PC-3 (cell line): ENCODE data around the gene EIF4B. TPM values are rescaled to one million over a fixed set of nuclear protein-coding genes. Genes with fewer than 3 reads are reported as not detected.

Experiments
- ATAC-seq: fragments of 200-7000 bp; cut with Tn5 transposase; 2 replicates; pipeline ENCODE4 v1.9.1; 2020; ENCODE audit warnings: mild to moderate bottlenecking, moderate library complexity
- BruUV-seq: library from RNA; stranded (reverse); fragments of 400-500 nt; replicated peaks from 2 replicates; lab custom pipeline; 2021; lab: Mats Ljungman, UMichigan
- CTCF ChIA-PET: fragments of 300-600 bp; sonication (Branson Sonifier 250); formaldehyde crosslinking; loops from one replicate; lab custom pipeline; 2022; ENCODE audit warnings: antibody characterized with exemption; lab: Charles Lee
- POLR2A ChIA-PET: fragments of 300-600 bp; sonication (Branson Sonifier 250); formaldehyde crosslinking; loops from one replicate; lab custom pipeline; 2022; ENCODE audit warnings: antibody characterized with exemption; ENCODE audit not compliant: unreplicated experiment; lab: Charles Lee
- DNase-seq: peaks from one replicate; pipeline ENCODE4 v3.0.0-alpha.2; 2015
- H2AFZ ChIP-seq: fragments of 300-600 bp; sonication (generic); 2 replicates; pipeline ENCODE4 v1.6.0; 2016; ENCODE audit warnings: antibody characterized with exemption, low read length
- H3F3A ChIP-seq: fragments of 300-600 bp; sonication (generic); one replicate; pipeline ENCODE4 v1.6.0; 2017; ENCODE audit warnings: antibody characterized with exemption, low read length, control low read depth, mild to moderate bottlenecking; ENCODE audit not compliant: unreplicated experiment
- H3K27ac ChIP-seq: fragments of 300-600 bp; sonication (generic); 2 replicates; pipeline ENCODE4 v1.5.1; 2016; ENCODE audit warnings: mild to moderate bottlenecking, low read length
- H3K27me3 ChIP-seq: fragments of 300-600 bp; sonication (generic); 2 replicates; pipeline ENCODE4 v1.6.1; 2016; ENCODE audit warnings: low read length, mixed read lengths
- H3K36me3 ChIP-seq: fragments of 300-600 bp; sonication (generic); 2 replicates; pipeline ENCODE4 v1.6.1; 2016; ENCODE audit warnings: low read depth, mixed run types, low read length, mixed read lengths
- H3K4me1 ChIP-seq: fragments of 300-600 bp; sonication (generic); 2 replicates; pipeline ENCODE4 v1.5.1; 2016; ENCODE audit warnings: low read length; ENCODE audit not compliant: insufficient read depth
- H3K4me2 ChIP-seq: fragments of 300-600 bp; sonication (generic); 2 replicates; pipeline ENCODE4 v1.6.0; 2016; ENCODE audit warnings: low read length
- H3K4me3 ChIP-seq: fragments of 300-600 bp; sonication (generic); 2 replicates; pipeline ENCODE4 v1.5.1; 2016; ENCODE audit warnings: mild to moderate bottlenecking, low read length, mixed read lengths
- H3K79me2 ChIP-seq: fragments of 300-600 bp; sonication (generic); 2 replicates; pipeline ENCODE4 v1.6.1; 2017; ENCODE audit warnings: low read length, mixed read lengths
- H3K9ac ChIP-seq: fragments of 300-600 bp; sonication (generic); 2 replicates; pipeline ENCODE4 v1.6.0; 2016; ENCODE audit warnings: mild to moderate bottlenecking, low read length
- H3K9me2 ChIP-seq: fragments of 300-600 bp; sonication (generic); replicated peaks from 2 replicates; pipeline ENCODE4 v1.6.1; 2016; ENCODE audit warnings: mixed run types, low read length, mixed read lengths
- H3K9me3 ChIP-seq: fragments of 300-600 bp; sonication (generic); 2 replicates; pipeline ENCODE4 v1.6.1; 2016; ENCODE audit warnings: low read length, mixed read lengths
- H4K20me1 ChIP-seq: fragments of 300-600 bp; sonication (generic); 2 replicates; pipeline ENCODE4 v1.6.1; 2016; ENCODE audit warnings: low read length, mixed read lengths
- EZH2 ChIP-seq: fragments of 300-600 bp; sonication (generic); IDR thresholded peaks from one replicate; pipeline ENCODE4 v1.6.1; 2017; ENCODE audit warnings: antibody characterized with exemption, mild to moderate bottlenecking, low read length; ENCODE audit not compliant: unreplicated experiment
- EZH2phosphoT487 ChIP-seq: fragments of 300-600 bp; sonication (generic); IDR thresholded peaks from 2 replicates; pipeline ENCODE4 v1.6.1; 2018; ENCODE audit warnings: mild to moderate bottlenecking, antibody characterized with exemption, low read length, borderline replicate concordance
- intact Hi-C: fragments of 100-400 bp; cut with micrococcal nuclease; formaldehyde crosslinking; loops from 2 replicates; pipeline ENCODE4 v1.9.0; 2023
- total RNA-seq: library from RNA; depleted of rRNA; stranded (reverse); fragments of >200 nt; gene quantifications from 2 replicates; pipeline ENCODE4 v1.2.3, GENCODE V29; 2014
- TF ChIP-seq, protein P1 (sequence below): fragments of 300-600 bp; sonication (generic); conservative IDR thresholded peaks from 2 replicates; pipeline ENCODE4 v1.5.1; 2017; ENCODE audit warnings: antibody characterized with exemption, low read depth, mild to moderate bottlenecking, low read length

Gene EIF4B
- total RNA-seq, 1 experiment from 2014 or later = 424 TPM

DNA sequence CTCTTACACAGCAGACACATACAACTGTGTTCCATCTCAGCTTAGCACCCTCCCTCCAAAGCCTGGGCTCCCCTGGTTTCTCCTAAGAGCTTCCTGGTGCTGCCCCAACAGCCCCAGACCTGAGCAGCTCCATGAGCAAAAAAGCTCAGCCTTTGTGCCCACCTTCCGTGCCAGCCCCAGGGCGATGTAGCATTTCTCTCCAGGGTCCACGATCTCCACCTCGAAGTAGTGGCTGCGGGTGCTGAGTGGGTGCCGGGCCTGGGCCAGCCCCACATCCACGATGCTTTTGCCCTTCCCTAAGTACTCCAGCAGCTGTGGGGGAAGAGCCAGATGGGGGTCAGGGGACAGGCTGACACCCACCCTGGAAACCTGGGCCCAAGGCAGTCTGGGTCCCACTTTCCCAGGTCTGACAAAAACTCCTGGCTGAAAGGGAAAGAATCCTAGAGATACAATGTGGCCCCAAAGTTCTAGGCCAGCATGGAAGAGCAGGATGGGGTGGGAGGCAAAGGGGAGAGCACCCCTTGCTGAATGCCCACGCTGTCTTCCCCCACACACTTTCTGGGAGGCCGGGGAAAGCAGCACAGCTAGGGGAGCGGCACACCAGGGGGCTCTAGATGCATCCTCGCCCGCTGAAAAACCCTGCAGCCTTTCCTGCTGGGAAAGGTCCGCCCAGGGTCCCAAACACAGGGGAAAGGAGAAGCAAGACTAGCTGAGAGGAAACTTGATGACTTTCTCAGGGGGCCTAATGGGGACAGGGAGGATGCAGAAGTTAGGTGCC lies 61.9 kb downstream of the EIF4B start:
- peaks cover 4% of the 10 kb centered on the region; the same call in 1 of the 2 replicates for H3K36me3 ChIP-seq
- TF ChIP-seq, protein P1, sequence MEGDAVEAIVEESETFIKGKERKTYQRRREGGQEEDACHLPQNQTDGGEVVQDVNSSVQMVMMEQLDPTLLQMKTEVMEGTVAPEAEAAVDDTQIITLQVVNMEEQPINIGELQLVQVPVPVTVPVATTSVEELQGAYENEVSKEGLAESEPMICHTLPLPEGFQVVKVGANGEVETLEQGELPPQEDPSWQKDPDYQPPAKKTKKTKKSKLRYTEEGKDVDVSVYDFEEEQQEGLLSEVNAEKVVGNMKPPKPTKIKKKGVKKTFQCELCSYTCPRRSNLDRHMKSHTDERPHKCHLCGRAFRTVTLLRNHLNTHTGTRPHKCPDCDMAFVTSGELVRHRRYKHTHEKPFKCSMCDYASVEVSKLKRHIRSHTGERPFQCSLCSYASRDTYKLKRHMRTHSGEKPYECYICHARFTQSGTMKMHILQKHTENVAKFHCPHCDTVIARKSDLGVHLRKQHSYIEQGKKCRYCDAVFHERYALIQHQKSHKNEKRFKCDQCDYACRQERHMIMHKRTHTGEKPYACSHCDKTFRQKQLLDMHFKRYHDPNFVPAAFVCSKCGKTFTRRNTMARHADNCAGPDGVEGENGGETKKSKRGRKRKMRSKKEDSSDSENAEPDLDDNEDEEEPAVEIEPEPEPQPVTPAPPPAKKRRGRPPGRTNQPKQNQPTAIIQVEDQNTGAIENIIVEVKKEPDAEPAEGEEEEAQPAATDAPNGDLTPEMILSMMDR = no peak
- no peak for TF ChIP-seq EZH2phosphoT487
- no peak for TF ChIP-seq EZH2
- no peak overlapping the region for H2AFZ ChIP-seq
- H3K9me2 ChIP-seq = no peaks in the 10 kb centered on the region
- DNase-seq (no peak), ATAC-seq (no peak)
- ChIA-PET POLR2A (no interaction called here), CTCF (no interaction called here)
- no peaks in the 10 kb centered on the region for H3K27me3 ChIP-seq
- no TSS peak for BruUV-seq
- no peaks in the 10 kb centered on the region for H3K79me2 ChIP-seq
- H4K20me1 ChIP-seq = no peaks in the 10 kb centered on the region
- H3K9ac ChIP-seq = no peak overlapping the region
- H3K27ac ChIP-seq = no peak overlapping the region
- H3F3A ChIP-seq = no peaks in the 10 kb centered on the region
- intact Hi-C loops = loop anchor here (10.0 kb wide), 1 partner anchor 107 kb away; no protein-coding TSS in a partner anchor
- no peaks in the 10 kb centered on the region for H3K9me3 ChIP-seq
- no peak overlapping the region for H3K4me2 ChIP-seq
- H3K4me1 ChIP-seq = peaks cover 17% of the 10 kb centered on the region
- H3K4me3 ChIP-seq = no peak overlapping the region

DNA sequence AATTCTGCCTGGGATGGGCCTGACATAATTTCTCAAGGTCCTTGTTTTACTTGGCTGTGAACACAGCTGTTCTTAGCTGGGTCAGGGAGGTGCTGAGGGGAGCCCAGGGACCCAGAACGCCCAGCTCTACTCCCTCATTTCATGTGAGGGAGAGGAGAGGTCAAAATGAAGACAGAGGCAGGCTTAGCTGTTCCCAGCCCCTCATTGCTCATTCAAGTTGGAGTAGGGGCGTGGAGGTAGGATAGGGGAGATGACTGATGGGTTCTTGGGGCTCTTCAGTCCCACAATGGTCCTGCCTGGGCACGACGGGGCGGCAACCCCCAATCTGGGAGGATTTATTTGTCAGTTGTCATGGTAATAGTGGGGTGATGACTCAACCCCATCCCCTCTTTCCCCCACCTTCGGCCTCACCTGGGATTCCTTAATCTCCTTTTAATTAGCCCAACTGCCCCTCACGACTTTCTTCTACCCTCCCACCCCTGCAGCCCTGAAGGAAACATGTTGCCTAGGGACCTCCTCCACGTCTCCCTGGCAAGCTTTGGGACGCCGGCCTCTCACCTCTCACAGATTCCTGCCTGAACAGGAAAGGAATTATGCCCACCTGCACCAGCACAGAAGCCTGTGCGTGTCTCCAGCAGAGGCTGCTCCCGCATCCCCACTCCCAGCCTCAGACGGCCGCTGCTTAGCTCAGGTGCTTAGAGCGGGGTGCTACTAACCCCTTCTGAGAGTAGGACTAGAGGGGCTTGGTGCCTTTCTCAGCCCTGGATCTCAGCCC lies 62.7 kb downstream of the EIF4B start:
- Histone ChIP-seq H3F3A (no peaks in the 10 kb centered on the region), H3K27ac (no peak overlapping the region), H4K20me1 (no peaks in the 10 kb centered on the region), H3K4me2 (no peak overlapping the region), H3K4me1 (peaks cover 17% of the 10 kb centered on the region), H3K27me3 (no peaks in the 10 kb centered on the region), H3K9me2 (no peaks in the 10 kb centered on the region), H3K9me3 (no peaks in the 10 kb centered on the region), H3K36me3 (peaks cover 4% of the 10 kb centered on the region; the same call in 1 of the 2 replicates), H3K4me3 (no peak overlapping the region), H3K79me2 (no peaks in the 10 kb centered on the region), H2AFZ (no peak overlapping the region), H3K9ac (no peak overlapping the region)
- intact Hi-C loops = loop anchor here (10.0 kb wide), 1 partner anchor 106 kb away; no protein-coding TSS in a partner anchor
- ChIA-PET POLR2A (interaction anchor here (0.9 kb wide), 1 partner anchor 10 kb away, joined by 7 read pairs; the partner anchor contains the start of gene SPRYD3), CTCF (no interaction called here)
- DNase-seq (no peak), ATAC-seq (no peak)
- no peak for TF ChIP-seq EZH2
- TF ChIP-seq EZH2phosphoT487 = no peak
- TF ChIP-seq, protein P1 = no peak
- no TSS peak for BruUV-seq
